Smooth muscle cell (in vitro differentiated cells): ENCODE measurements around the gene MTREX. TPM values are rescaled to one million over a fixed set of nuclear protein-coding genes. Genes with fewer than 3 reads are reported as not detected.

Experiments used
- DNase-seq: peaks from one replicate; lab custom pipeline; 2025; ENCODE audit not compliant: unreplicated experiment; lab: John Stamatoyannopoulos, UW
- H2AFZ ChIP-seq: fragments of 200-600 bp; sonication (generic); 2 replicates; pipeline ENCODE4 v1.6.0; 2016; ENCODE audit warnings: antibody characterized with exemption, low read depth, mild to moderate bottlenecking
- H3F3A ChIP-seq: fragments of 200-600 bp; sonication (generic); 2 replicates; pipeline ENCODE4 v1.6.0; 2017; ENCODE audit warnings: antibody characterized with exemption, low read depth
- H3K27ac ChIP-seq: fragments of 200-600 bp; sonication (generic); 2 replicates; pipeline ENCODE4 v1.5.1; 2016; ENCODE audit warnings: low read depth, mild to moderate bottlenecking
- H3K27me3 ChIP-seq: fragments of 200-600 bp; sonication (generic); 2 replicates; pipeline ENCODE4 v1.6.1; 2016; ENCODE audit warnings: low read depth, mild to moderate bottlenecking
- H3K36me3 ChIP-seq: fragments of 200-600 bp; sonication (generic); 2 replicates; pipeline ENCODE4 v1.5.1; 2016; ENCODE audit warnings: low read depth
- H3K4me1 ChIP-seq: fragments of 200-600 bp; sonication (generic); 2 replicates; pipeline ENCODE4 v1.5.1; 2016; ENCODE audit warnings: low read depth
- H3K4me2 ChIP-seq: fragments of 200-600 bp; sonication (generic); 2 replicates; pipeline ENCODE4 v1.6.0; 2016; ENCODE audit warnings: mild to moderate bottlenecking
- H3K4me3 ChIP-seq: fragments of 200-600 bp; sonication (generic); 2 replicates; pipeline ENCODE4 v1.5.1; 2016; ENCODE audit warnings: mild to moderate bottlenecking
- H3K79me2 ChIP-seq: fragments of 200-600 bp; sonication (generic); 2 replicates; pipeline ENCODE4 v1.6.0; 2016; ENCODE audit warnings: low read depth, mild to moderate bottlenecking
- H3K9ac ChIP-seq: fragments of 200-600 bp; sonication (generic); 2 replicates; pipeline ENCODE4 v1.6.0; 2016; ENCODE audit warnings: low read depth
- H3K9me3 ChIP-seq: fragments of 200-600 bp; sonication (generic); replicated peaks from 2 replicates; pipeline ENCODE4 v1.5.1; 2016; ENCODE audit warnings: low read depth
- H4K20me1 ChIP-seq: fragments of 200-600 bp; sonication (generic); 2 replicates; pipeline ENCODE4 v1.6.0; 2016; ENCODE audit warnings: low read depth
- CTCF ChIP-seq: fragments of 200-600 bp; sonication (generic); IDR thresholded peaks from 2 replicates; pipeline ENCODE4 v1.5.1; 2017; ENCODE audit warnings: borderline replicate concordance, mild to moderate bottlenecking, antibody characterized with exemption; ENCODE audit not compliant: insufficient read depth, poor library complexity, severe bottlenecking
- WGBS: methylation state at CpG from one replicate; pipeline ENCODE4 v1.1.7; 2016; ENCODE audit warnings: low lambda C conversion rate; 5-methylcytosine and 5-hydroxymethylcytosine counted together
- polyA plus RNA-seq: library from polyadenylated mRNA; unstranded; fragments of >200 nt; fragmentation: Nextera tagmentation; extraction: Ambion mirVana; gene quantifications from 2 replicates; pipeline ENCODE4 v1.2.1, GENCODE V29; 2016
- total RNA-seq: library from RNA; depleted of rRNA; stranded (reverse); fragments of >200 nt; gene quantifications from 2 replicates; pipeline ENCODE4 v1.2.3, GENCODE V29; 2014

Gene MTREX
- total and polyA plus RNA-seq, 2 experiments from 2014 or later: 20.7 to 93.9 TPM

DNA sequence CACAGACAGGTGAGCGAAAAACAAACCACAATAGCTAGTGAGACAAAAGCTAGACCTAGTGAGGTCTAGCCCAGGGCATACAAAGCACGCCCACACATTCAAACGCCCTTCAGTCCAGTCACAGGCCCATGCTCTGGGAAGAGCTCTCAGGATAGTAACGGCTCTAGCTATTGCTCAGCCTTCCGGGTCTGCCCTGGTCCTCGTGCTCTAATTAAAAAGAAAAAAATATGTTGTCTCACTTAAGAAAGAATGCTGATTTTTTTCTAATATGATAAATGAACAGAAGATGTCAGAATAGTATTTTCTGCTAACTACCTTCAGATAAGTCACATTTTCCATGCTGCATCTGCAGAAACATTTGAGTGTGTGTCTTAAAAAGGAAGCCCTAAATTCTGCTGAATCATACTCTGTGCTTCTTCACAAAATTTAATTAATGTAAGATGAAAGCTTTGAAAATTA, 132.4 kb downstream of the MTREX start:
- H2AFZ ChIP-seq: no peak overlapping the region
- no peak overlapping the region for H3K4me3 ChIP-seq
- peak overlapping the region; percentile 53 for H3K4me2 ChIP-seq
- no peaks in the 10 kb centered on the region for H3K9me3 ChIP-seq
- no peak for TF ChIP-seq CTCF
- DNase-seq: no peak
- H3K36me3 ChIP-seq: no peaks in the 10 kb centered on the region
- H3K27ac ChIP-seq: peak overlapping the region; percentile 92
- WGBS: 28% methylated on average over 6 of the region's 6 CpGs
- no peaks in the 10 kb centered on the region for H3K27me3 ChIP-seq
- peaks cover 26% of the 10 kb centered on the region for H3F3A ChIP-seq
- H3K4me1 ChIP-seq: peaks cover 30% of the 10 kb centered on the region
- H3K79me2 ChIP-seq: no peaks in the 10 kb centered on the region
- no peaks in the 10 kb centered on the region for H4K20me1 ChIP-seq
- peak overlapping the region; percentile 32 for H3K9ac ChIP-seq

DNA sequence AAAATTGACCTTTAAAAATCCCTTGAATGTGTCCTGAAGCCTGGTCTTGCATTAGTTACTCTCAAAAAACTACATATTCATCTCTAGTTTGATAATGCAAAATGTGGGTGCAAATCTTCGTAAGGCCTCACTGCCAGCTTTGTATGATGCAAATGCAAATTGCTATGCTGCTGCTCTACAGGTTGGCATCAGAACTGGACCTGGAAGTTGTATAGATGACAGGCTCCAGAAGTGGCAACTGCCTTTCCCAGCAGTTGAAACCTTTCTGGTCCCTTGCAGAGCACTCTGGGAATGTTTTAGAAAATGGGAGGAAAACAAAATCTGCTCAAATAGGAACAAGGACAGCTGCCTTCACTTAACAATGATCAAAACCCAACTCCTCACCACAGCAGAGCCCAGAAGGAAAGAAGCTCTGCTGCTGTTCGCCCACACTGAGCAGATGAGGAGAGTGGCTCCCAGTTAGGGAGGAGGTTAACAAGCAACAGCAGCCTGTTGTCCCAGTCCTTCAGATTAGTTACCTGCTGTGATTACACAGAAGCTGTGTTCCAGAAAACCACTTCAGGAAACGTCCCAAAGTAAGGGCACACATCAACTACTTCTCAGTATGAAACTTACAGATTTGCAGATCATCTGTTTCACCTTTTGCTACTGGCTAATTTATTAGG, 133.4 kb downstream of the MTREX start:
- H4K20me1 ChIP-seq: no peaks in the 10 kb centered on the region
- H2AFZ ChIP-seq: no peak overlapping the region
- H3F3A ChIP-seq: peaks cover 26% of the 10 kb centered on the region
- H3K9me3 ChIP-seq: no peaks in the 10 kb centered on the region
- H3K79me2 ChIP-seq: no peaks in the 10 kb centered on the region
- no peaks in the 10 kb centered on the region for H3K36me3 ChIP-seq
- no peak for TF ChIP-seq CTCF
- 70% methylated on average over 3 of the region's 3 CpGs for WGBS
- no peak overlapping the region for H3K4me2 ChIP-seq
- H3K27ac ChIP-seq: peak overlapping the region; percentile 92
- no peak for DNase-seq
- H3K4me3 ChIP-seq: no peak overlapping the region
- peaks cover 30% of the 10 kb centered on the region for H3K4me1 ChIP-seq
- no peak overlapping the region for H3K9ac ChIP-seq
- no peaks in the 10 kb centered on the region for H3K27me3 ChIP-seq

DNA sequence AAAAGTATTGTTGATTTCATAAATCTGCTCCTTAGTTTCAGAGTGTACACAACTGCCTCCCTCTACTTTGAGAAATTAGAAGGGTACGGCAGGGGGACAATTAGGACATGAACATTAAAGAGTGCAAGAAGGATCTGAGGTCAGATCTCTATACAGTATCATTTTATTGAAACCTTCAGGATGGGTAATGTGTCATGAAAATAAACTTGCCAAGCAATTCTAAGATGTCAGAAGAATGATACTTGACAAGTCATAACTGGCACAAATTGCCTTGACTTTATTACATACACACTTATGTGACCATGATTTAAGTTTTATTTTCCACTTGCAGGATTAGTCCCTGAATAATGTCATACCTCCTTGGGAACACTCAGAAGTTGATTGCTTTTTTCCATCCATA, 134.2 kb downstream of the MTREX start:
- Histone ChIP-seq H2AFZ (no peak overlapping the region), H3K27ac (no peak overlapping the region), H3K9ac (no peak overlapping the region), H3K4me1 (peaks cover 30% of the 10 kb centered on the region), H3F3A (peaks cover 23% of the 10 kb centered on the region), H3K79me2 (no peaks in the 10 kb centered on the region), H4K20me1 (no peaks in the 10 kb centered on the region), H3K4me2 (no peak overlapping the region), H3K36me3 (no peaks in the 10 kb centered on the region), H3K9me3 (no peaks in the 10 kb centered on the region), H3K4me3 (no peak overlapping the region), H3K27me3 (no peaks in the 10 kb centered on the region)
- WGBS: 100% methylated on average over 1 of the region's 1 CpG
- no peak for DNase-seq
- no peak for TF ChIP-seq CTCF

GRCh38 chr5:55445791-55446190, 138.0 kb downstream of the MTREX start:
- H3K79me2 ChIP-seq: peaks cover 4% of the 10 kb centered on the region
- 79% methylated on average over 3 of the region's 3 CpGs for WGBS
- H4K20me1 ChIP-seq: no peaks in the 10 kb centered on the region
- H3K36me3 ChIP-seq: no peaks in the 10 kb centered on the region
- DNase-seq: no peak
- H2AFZ ChIP-seq: no peak overlapping the region
- no peaks in the 10 kb centered on the region for H3K27me3 ChIP-seq
- H3K4me1 ChIP-seq: peaks cover 11% of the 10 kb centered on the region
- no peaks in the 10 kb centered on the region for H3K9me3 ChIP-seq
- no peaks in the 10 kb centered on the region for H3F3A ChIP-seq
- no peak overlapping the region for H3K9ac ChIP-seq
- H3K4me2 ChIP-seq: no peak overlapping the region
- no peak for TF ChIP-seq CTCF
- no peak overlapping the region for H3K4me3 ChIP-seq
- H3K27ac ChIP-seq: no peak overlapping the region
